ENCODE results near the gene CRISP2. TPM values are rescaled to one million over a fixed set of nuclear protein-coding genes. Genes with fewer than 3 reads are reported as not detected.
"Not testable (repeated sequence)": the region's sequence is repeated elsewhere in the genome, so short reads cannot be mapped to it uniquely, and the experiment has no call there.

Gene CRISP2
- total RNA-seq, 2 donors from 2014 or later: not detected

GRCh38 chr6:49733680-49734079, 20.3 kb upstream of the CRISP2 start:
- TF ChIP-seq CTCF (IDR thresholded peaks at IDR 0.05): no peak
- no peak for TF ChIP-seq POLR2A (IDR thresholded peaks at IDR 0.05)
- no peaks in the 10 kb centered on the region for H3K27me3 ChIP-seq

GRCh38 chr6:49732781-49733180, 19.4 kb upstream of the CRISP2 start:
- intact Hi-C loops (cut with DNase I): no loop called here
- Histone ChIP-seq H3K27me3 (no peaks in the 10 kb centered on the region), H3K27ac (no peak overlapping the region), H3K36me3 (replicated peaks in 1 of 2; ENCODE audit: insufficient read depth in 1 of 2, low read depth in 2 of 2) (no peaks in the 10 kb centered on the region), H3K4me3 (no peak overlapping the region), H3K9me3 (no peaks in the 10 kb centered on the region), H3K4me1 (no peaks in the 10 kb centered on the region)
- DNase-seq (no peak), ATAC-seq (no peak)
- 60 to 65% methylated on average over 3 of the region's 3 CpGs for WGBS, 2 donors
- TF ChIP-seq CTCF (IDR thresholded peaks at IDR 0.05) (no peak), POLR2A (IDR thresholded peaks at IDR 0.05) (no peak)

More at GRCh38 chr6:49733680-49734079, 20.3 kb upstream of the CRISP2 start:
- Histone ChIP-seq H3K4me3 (no peak overlapping the region), H3K36me3 (replicated peaks in 1 of 2; ENCODE audit: insufficient read depth in 1 of 2, low read depth in 2 of 2) (no peaks in the 10 kb centered on the region), H3K27ac (no peak overlapping the region), H3K9me3 (no peaks in the 10 kb centered on the region), H3K4me1 (no peaks in the 10 kb centered on the region)
- 48 to 61% methylated on average over 2 of the region's 2 CpGs for WGBS, 2 donors
- intact Hi-C loops (cut with DNase I): no loop called here
- no peak for DNase-seq
- ATAC-seq: no peak

GRCh38 chr6:49730251-49730650, 16.9 kb upstream of the CRISP2 start:
- no peaks in the 10 kb centered on the region for H3K4me1 ChIP-seq
- H3K4me3 ChIP-seq: no peak overlapping the region
- TF ChIP-seq CTCF (IDR thresholded peaks at IDR 0.05): no peak
- no peak for TF ChIP-seq POLR2A (IDR thresholded peaks at IDR 0.05)
- ATAC-seq (no peak), DNase-seq (no peak)
- H3K27ac ChIP-seq: no peak overlapping the region
- no peaks in the 10 kb centered on the region for H3K9me3 ChIP-seq
- no peaks in the 10 kb centered on the region for H3K27me3 ChIP-seq
- intact Hi-C loops (cut with DNase I): no loop called here
- H3K36me3 ChIP-seq (replicated peaks in 1 of 2; ENCODE audit: insufficient read depth in 1 of 2, low read depth in 2 of 2): no peaks in the 10 kb centered on the region

GRCh38 chr6:49723917-49724316, 10.6 kb upstream of the CRISP2 start:
- H3K27me3 ChIP-seq; H3K9me3 ChIP-seq; H3K4me1 ChIP-seq; DNase-seq; ATAC-seq; H3K36me3 ChIP-seq (replicated peaks in 1 of 2; ENCODE audit: insufficient read depth in 1 of 2, low read depth in 2 of 2); intact Hi-C loops (cut with DNase I); H3K27ac ChIP-seq; H3K4me3 ChIP-seq: not testable (repeated sequence)
- 62 to 72% methylated on average over 4 of the region's 4 CpGs for WGBS, 2 donors

GRCh38 chr6:49721297-49721696, 8.0 kb upstream of the CRISP2 start:
- Histone ChIP-seq H3K36me3 (replicated peaks in 1 of 2; ENCODE audit: insufficient read depth in 1 of 2, low read depth in 2 of 2) (no peaks in the 10 kb centered on the region), H3K9me3 (no peaks in the 10 kb centered on the region), H3K27ac (no peak overlapping the region), H3K27me3 (no peaks in the 10 kb centered on the region), H3K4me3 (no peak overlapping the region), H3K4me1 (no peaks in the 10 kb centered on the region)
- DNase-seq: no peak
- no peak for TF ChIP-seq POLR2A (IDR thresholded peaks at IDR 0.05)
- TF ChIP-seq CTCF (IDR thresholded peaks at IDR 0.05): no peak
- no peak for ATAC-seq
- 67 to 70% methylated on average over 2 of the region's 2 CpGs for WGBS, 2 donors
- intact Hi-C loops (cut with DNase I): no loop called here

Measured in body of pancreas (tissue), 4 donors.